ENCODE measurements around the gene DISC1.

Gene DISC1

GRCh38 chr1:231600458-231600976, 26.1 kb upstream of the DISC1 start:
- Histone ChIP-seq H4K20me1 (ENCODE audit: insufficient read depth, low read length) (no peaks in the 10 kb centered on the region; the same call in 1 of the 2 replicates), H3K4me2 (ENCODE audit: low read length) (no peak overlapping the region), H3K79me2 (ENCODE audit: low read length) (no peaks in the 10 kb centered on the region), H3K27ac (ENCODE audit: low read length) (no peak overlapping the region), H3K4me3 (ENCODE audit: low read length) (no peak overlapping the region), H3K9ac (ENCODE audit: low read length) (no peak overlapping the region), H3K4me1 (ENCODE audit: low read length) (0 out of 2 replicates have a peak, but pooled peaks cover 4% of the 10 kb centered on the region), H3K36me3 (replicated peaks; ENCODE audit: low read depth, low read length) (no peaks in the 10 kb centered on the region), H2AFZ (ENCODE audit: low read depth, low read length) (no peak overlapping the region), H3K9me3 (ENCODE audit: insufficient read depth, low read length) (no peaks in the 10 kb centered on the region), H3K27me3 (ENCODE audit: low read depth, low read length) (peaks cover 26% of the 10 kb centered on the region)
- TF ChIP-seq, protein P1, sequence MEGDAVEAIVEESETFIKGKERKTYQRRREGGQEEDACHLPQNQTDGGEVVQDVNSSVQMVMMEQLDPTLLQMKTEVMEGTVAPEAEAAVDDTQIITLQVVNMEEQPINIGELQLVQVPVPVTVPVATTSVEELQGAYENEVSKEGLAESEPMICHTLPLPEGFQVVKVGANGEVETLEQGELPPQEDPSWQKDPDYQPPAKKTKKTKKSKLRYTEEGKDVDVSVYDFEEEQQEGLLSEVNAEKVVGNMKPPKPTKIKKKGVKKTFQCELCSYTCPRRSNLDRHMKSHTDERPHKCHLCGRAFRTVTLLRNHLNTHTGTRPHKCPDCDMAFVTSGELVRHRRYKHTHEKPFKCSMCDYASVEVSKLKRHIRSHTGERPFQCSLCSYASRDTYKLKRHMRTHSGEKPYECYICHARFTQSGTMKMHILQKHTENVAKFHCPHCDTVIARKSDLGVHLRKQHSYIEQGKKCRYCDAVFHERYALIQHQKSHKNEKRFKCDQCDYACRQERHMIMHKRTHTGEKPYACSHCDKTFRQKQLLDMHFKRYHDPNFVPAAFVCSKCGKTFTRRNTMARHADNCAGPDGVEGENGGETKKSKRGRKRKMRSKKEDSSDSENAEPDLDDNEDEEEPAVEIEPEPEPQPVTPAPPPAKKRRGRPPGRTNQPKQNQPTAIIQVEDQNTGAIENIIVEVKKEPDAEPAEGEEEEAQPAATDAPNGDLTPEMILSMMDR (IDR thresholded peaks at IDR 0.05; ENCODE audit: low read depth, low read length): no peak
- no peak for TF ChIP-seq EZH2phosphoT487 (IDR thresholded peaks at IDR 0.05; ENCODE audit: low read depth)

GRCh38 chr1:231601824-231602672, 24.5 kb upstream of the DISC1 start:
- no peaks in the 10 kb centered on the region for H3K9me3 ChIP-seq (ENCODE audit: insufficient read depth, low read length)
- no peaks in the 10 kb centered on the region for H3K36me3 ChIP-seq (replicated peaks; ENCODE audit: low read depth, low read length)
- no peaks in the 10 kb centered on the region for H3K79me2 ChIP-seq (ENCODE audit: low read length)
- no peak overlapping the region for H3K4me2 ChIP-seq (ENCODE audit: low read length)
- no peak overlapping the region for H3K27ac ChIP-seq (ENCODE audit: low read length)
- no peak for TF ChIP-seq EZH2phosphoT487 (IDR thresholded peaks at IDR 0.05; ENCODE audit: low read depth)
- TF ChIP-seq, protein P1 (IDR thresholded peaks at IDR 0.05; ENCODE audit: low read depth, low read length): no peak
- no peak overlapping the region for H3K9ac ChIP-seq (ENCODE audit: low read length)
- 0 out of 2 replicates have a peak, but pooled peaks cover 4% of the 10 kb centered on the region for H3K4me1 ChIP-seq (ENCODE audit: low read length)
- H3K27me3 ChIP-seq (ENCODE audit: low read depth, low read length): peaks cover 42% of the 10 kb centered on the region
- H2AFZ ChIP-seq (ENCODE audit: low read depth, low read length): no peak overlapping the region
- no peaks in the 10 kb centered on the region; the same call in 1 of the 2 replicates for H4K20me1 ChIP-seq (ENCODE audit: insufficient read depth, low read length)
- H3K4me3 ChIP-seq (ENCODE audit: low read length): no peak overlapping the region

DNA sequence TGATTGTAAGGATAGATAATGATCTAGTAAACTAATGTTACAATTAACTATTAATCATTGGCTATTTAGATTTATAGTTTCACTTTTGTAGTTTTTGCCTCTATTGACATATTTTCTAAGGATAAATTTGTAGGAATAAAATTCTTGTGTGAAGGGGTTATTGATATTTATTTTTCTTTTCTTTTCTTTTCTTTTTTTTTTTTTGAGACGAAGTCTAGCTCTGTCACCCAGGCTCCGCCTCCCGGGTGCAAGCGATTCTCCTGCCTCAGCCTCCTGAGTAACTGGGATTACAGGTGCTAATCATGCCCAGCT, 24.0 kb upstream of the DISC1 start:
- H2AFZ ChIP-seq (ENCODE audit: low read depth, low read length): no peak overlapping the region
- H3K4me1 ChIP-seq (ENCODE audit: low read length): 0 out of 2 replicates have a peak, but pooled peaks cover 4% of the 10 kb centered on the region
- no peak overlapping the region for H3K4me3 ChIP-seq (ENCODE audit: low read length)
- H3K27me3 ChIP-seq (ENCODE audit: low read depth, low read length): peaks cover 47% of the 10 kb centered on the region
- TF ChIP-seq, protein P1 (IDR thresholded peaks at IDR 0.05; ENCODE audit: low read depth, low read length): no peak
- no peak for TF ChIP-seq EZH2phosphoT487 (IDR thresholded peaks at IDR 0.05; ENCODE audit: low read depth)
- no peak overlapping the region for H3K4me2 ChIP-seq (ENCODE audit: low read length)
- H3K79me2 ChIP-seq (ENCODE audit: low read length): no peaks in the 10 kb centered on the region
- H3K9ac ChIP-seq (ENCODE audit: low read length): no peak overlapping the region
- no peaks in the 10 kb centered on the region; the same call in 1 of the 2 replicates for H3K9me3 ChIP-seq (ENCODE audit: insufficient read depth, low read length)
- H3K27ac ChIP-seq (ENCODE audit: low read length): no peak overlapping the region
- no peaks in the 10 kb centered on the region for H3K36me3 ChIP-seq (replicated peaks; ENCODE audit: low read depth, low read length)
- H4K20me1 ChIP-seq (ENCODE audit: insufficient read depth, low read length): no peaks in the 10 kb centered on the region; the same call in 1 of the 2 replicates

DNA sequence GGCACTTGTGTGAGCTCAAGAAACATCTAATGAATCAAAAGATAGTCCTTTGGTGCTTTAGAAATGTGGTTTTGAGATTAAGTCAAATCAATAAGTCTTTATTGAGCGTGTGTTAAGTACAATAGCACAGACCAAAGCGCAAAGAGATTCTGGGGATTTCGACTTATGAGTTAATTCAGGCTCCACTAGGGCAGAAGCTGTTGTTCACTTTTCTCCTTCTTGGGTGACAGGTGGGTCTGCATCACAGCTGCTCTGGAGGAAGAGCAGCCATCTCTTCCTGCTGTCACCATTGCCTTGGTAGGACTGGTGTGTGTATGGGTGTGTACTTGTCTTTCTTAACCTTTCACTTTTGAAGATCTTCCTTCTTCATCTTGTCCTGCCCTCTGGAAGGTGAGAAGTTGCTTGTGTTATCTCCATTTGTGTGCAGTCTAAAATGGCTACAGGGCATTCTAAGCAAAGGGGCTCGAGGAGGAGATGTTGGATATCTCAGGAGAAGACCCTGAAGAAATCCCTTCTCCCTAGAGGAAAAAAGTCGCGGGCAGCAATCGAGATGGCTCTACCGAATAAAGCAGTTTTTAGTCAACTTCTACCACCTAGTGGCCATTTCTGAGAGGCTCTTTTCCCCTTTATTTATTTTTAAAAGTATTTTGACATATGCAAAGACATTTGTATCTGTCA, 22.9 kb upstream of the DISC1 start:
- H4K20me1 ChIP-seq (ENCODE audit: insufficient read depth, low read length): no peaks in the 10 kb centered on the region; the same call in 1 of the 2 replicates
- no peak for TF ChIP-seq EZH2phosphoT487 (IDR thresholded peaks at IDR 0.05; ENCODE audit: low read depth)
- TF ChIP-seq, protein P1 (IDR thresholded peaks at IDR 0.05; ENCODE audit: low read depth, low read length): peak; percentile 94
- H3K9me3 ChIP-seq (ENCODE audit: insufficient read depth, low read length): no peaks in the 10 kb centered on the region; the same call in 1 of the 2 replicates
- no peak overlapping the region for H3K27ac ChIP-seq (ENCODE audit: low read length)
- peak overlapping the region; percentile 94 for H2AFZ ChIP-seq (ENCODE audit: low read depth, low read length)
- 0 out of 2 replicates have a peak, but pooled peaks cover 4% of the 10 kb centered on the region for H3K4me1 ChIP-seq (ENCODE audit: low read length)
- H3K36me3 ChIP-seq (replicated peaks; ENCODE audit: low read depth, low read length): no peaks in the 10 kb centered on the region
- peak overlapping the region; percentile 89 for H3K4me2 ChIP-seq (ENCODE audit: low read length)
- peak overlapping the region; percentile 78 for H3K4me3 ChIP-seq (ENCODE audit: low read length)
- H3K27me3 ChIP-seq (ENCODE audit: low read depth, low read length): peaks cover 57% of the 10 kb centered on the region
- H3K79me2 ChIP-seq (ENCODE audit: low read length): no peaks in the 10 kb centered on the region
- peak overlapping the region; percentile 43 for H3K9ac ChIP-seq (ENCODE audit: low read length)
